ENCODE results near the gene COL26A1.
"Not testable (repeated sequence)": the region's sequence is repeated elsewhere in the genome, so short reads cannot be mapped to it uniquely, and the experiment has no call there.

The COL26A1 gene

GRCh38 chr7:101604331-101604933 is 241.8 kb downstream of the COL26A1 start:
- no peak for DNase-seq

- not testable (repeated sequence) for DNase-seq
Observed at GRCh38 chr7:101604934-101605332, 242.3 kb downstream of the COL26A1 start.

GRCh38 chr7:101605611-101606497 is 243.2 kb downstream of the COL26A1 start:
- no peak for DNase-seq

- no peak for DNase-seq
Observed at GRCh38 chr7:101606498-101606923, 243.8 kb downstream of the COL26A1 start.

All from GOT3 (cell line).